GM15510 (cell line): ENCODE measurements around the gene TST.

Experiments used
- POLR2A ChIP-seq: IDR thresholded peaks from 3 replicates; pipeline ENCODE4 v1.6.1; 2011; ENCODE audit warnings: borderline replicate concordance; ENCODE audit not compliant: insufficient read length; ENCODE audit errors: extremely low read depth

Gene TST

DNA sequence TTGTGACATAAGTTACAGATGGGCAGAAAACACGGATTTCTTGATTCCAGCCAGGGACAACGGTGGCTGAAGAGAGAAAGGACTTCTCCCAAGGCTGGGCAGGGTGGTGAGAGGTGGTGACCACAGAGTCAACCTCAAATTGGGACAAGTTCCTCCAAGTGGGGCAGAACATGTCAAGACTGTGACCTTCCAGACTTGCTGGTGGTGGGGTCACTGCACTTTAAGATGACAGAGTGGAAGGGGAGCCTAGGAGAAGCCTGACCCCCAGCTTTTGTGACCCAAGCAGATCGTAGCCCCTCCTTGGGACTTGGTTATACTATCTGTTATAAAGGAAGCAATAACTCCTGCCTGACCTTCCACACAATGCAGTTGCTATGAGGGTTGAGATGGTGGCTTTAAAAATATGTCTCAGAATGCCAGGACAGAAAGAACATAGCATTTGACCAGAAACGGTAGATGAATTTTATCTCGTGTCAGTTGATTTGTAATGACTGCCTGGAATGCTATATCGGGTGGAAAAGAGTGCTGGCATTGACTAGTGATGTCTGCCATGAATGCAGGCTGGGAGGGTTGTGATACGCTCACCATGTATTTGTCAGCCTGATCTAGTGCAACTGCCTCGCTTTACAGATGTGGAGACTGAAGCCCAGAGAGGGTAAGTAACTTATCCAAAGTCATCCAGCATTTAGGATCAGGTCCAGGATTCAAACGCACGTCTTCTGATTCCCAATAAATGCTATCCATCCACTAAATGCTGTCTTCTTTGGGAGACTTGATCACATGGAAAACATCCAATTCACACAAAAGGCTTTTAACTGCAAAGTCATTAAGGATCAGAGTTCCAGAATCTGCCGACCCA lies 18.3 kb downstream of the TST start:
- no peak for TF ChIP-seq POLR2A

- TF ChIP-seq POLR2A = no peak
These were observed 19.8 kb downstream of the TST start for GRCh38 chr22:36999463-36999862.

- no peak for TF ChIP-seq POLR2A
These were observed 20.5 kb downstream of the TST start for GRCh38 chr22:36998620-36999351.

GRCh38 chr22:36997746-36998145 lies 21.5 kb downstream of the TST start:
- TF ChIP-seq POLR2A = no peak

DNA sequence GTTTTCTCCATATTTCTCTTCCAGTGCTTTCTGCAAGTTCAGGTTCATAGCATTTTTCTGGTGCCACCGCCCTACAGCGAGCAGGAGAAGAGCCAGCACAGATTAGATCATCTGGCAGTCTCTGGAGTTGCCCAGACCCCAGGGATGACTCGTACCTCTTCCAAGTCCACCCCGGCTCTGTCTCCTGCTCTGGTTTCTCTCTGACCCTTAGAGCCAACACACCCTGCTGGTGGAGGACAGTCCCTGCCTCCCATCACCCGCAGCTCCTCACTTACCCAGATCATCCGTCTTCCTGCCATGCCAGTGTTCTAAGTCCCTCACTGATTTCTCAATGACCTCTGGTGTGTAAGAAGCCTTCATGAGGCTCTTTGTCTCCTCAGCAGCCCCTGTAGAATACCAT lies 28.0 kb downstream of the TST start:
- no peak for TF ChIP-seq POLR2A

DNA sequence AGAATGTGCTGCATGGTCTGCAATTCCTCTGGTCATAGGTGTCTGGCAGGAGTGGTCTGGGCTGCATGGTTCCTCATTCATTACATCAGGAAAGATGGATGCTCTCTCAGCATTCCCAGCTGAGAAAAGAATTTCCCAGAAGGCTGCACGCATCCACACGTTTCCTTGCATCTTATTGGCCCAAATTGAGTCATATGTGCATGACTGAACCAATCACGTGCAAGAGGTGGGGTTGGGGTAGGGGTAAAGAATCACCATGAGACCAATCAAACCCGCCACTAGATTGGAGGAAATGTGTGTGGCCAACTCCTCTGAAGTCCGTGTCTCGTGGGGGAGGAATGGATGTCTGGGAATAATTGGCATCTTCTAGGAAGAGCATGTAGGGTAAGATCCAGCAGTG lies 28.8 kb downstream of the TST start:
- no peak for TF ChIP-seq POLR2A

GRCh38 chr22:36988075-36988832 lies 31.0 kb downstream of the TST start:
- TF ChIP-seq POLR2A = no peak

DNA sequence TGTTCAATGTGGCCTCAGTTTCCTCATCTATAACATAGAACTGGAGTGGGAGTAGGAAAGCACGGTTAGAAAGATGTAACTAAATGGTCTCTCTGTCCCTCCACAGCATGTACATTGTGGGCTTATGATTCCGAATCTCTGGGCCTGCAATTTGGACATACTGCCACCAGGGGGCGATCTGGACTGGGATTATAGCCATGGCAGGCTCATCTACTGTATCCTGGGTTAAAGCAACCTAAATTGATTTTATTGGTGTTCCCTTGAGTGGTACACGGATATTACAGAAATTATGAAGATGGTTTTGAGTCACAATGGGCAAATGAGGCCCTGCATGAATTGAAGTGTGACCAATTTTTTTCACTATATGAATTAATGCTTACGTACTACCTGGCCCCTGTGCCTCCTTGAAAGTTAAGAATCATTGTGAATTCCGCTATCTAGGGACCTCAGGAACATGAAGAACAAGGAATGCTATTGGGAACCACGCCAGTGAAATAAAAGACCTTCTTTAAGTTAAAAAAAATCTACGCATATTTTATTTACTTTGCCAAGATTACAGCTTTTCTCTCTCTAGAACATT lies 32.9 kb downstream of the TST start:
- TF ChIP-seq POLR2A = no peak

GRCh38 chr22:36985211-36985889 lies 33.9 kb downstream of the TST start:
- no peak for TF ChIP-seq POLR2A

GRCh38 chr22:36982136-36982535 lies 37.1 kb downstream of the TST start:
- TF ChIP-seq POLR2A = no peak

GRCh38 chr22:36981247-36981775 lies 37.9 kb downstream of the TST start:
- TF ChIP-seq POLR2A = no peak

- TF ChIP-seq POLR2A = no peak
These were observed 40.0 kb downstream of the TST start for GRCh38 chr22:36979016-36979910.
